Endothelial cell of umbilical vein (primary cell): ENCODE results near the gene FANCC. TPM values are rescaled to one million over a fixed set of nuclear protein-coding genes. Genes with fewer than 3 reads are reported as not detected.

Experiments
- BruUV-seq: library from RNA; stranded (reverse); fragments of 400-500 nt; replicated peaks from 2 replicates; lab custom pipeline; 2021; lab: Mats Ljungman, UMichigan
- CTCF ChIA-PET: fragments of 300-600, 350-600 bp; sonication (Branson Sonifier 250); formaldehyde crosslinking; loops from one replicate; lab custom pipeline; 2021; ENCODE audit warnings: antibody characterized with exemption, inconsistent platforms; lab: Charles Lee
- POLR2A ChIA-PET: fragments of 300-600, 350-600 bp; sonication (Branson Sonifier 250); formaldehyde crosslinking; loops from one replicate; lab custom pipeline; 2021; ENCODE audit warnings: antibody characterized with exemption, inconsistent platforms; lab: Charles Lee
- DNase-seq: peaks from one replicate; pipeline ENCODE4 v3.0.0-alpha.2; 2011; ENCODE audit warnings: low read depth, low spot score
- FAIRE-seq: peaks from 2 replicates; lab custom pipeline; 2011; peaks lifted over from hg19 to GRCh38; lab: Jason Lieb, UNC
- H2AFZ ChIP-seq: 2 replicates; pipeline ENCODE4 v1.6.0; 2012; ENCODE audit warnings: low read depth, low read length, control low read depth, inconsistent platforms
- H3K27ac ChIP-seq: 2 replicates; pipeline ENCODE4 v1.5.1; 2011; ENCODE audit warnings: low read depth, mild to moderate bottlenecking, control low read depth, low read length, moderate library complexity; ENCODE audit not compliant: insufficient read depth
- H3K27me3 ChIP-seq, 2 experiments: 2 replicates each; pipeline versions ENCODE4 v1.6.0 to v1.6.1; 2011; ENCODE audit warnings: low read length in 2 of 2, mixed read lengths in 1 of 2; ENCODE audit not compliant: control insufficient read depth in 2 of 2, insufficient read depth in 2 of 2
- H3K36me3 ChIP-seq, 2 experiments: 2 replicates in 1 of 2; 3 replicates in 1 of 2; pipeline ENCODE4 v1.5.1; 2011; ENCODE audit warnings: low read length in 2 of 2, mild to moderate bottlenecking in 1 of 2, moderate library complexity in 1 of 2; ENCODE audit not compliant: control insufficient read depth in 2 of 2, insufficient read depth in 2 of 2; ENCODE audit errors: extremely low read depth in 1 of 2
- H3K4me1 ChIP-seq: 3 replicates; pipeline ENCODE4 v1.5.1; 2011; ENCODE audit warnings: mild to moderate bottlenecking, low read length; ENCODE audit not compliant: control insufficient read depth, insufficient read depth; ENCODE audit errors: extremely low read depth
- H3K4me2 ChIP-seq: 2 replicates; pipeline ENCODE4 v1.6.1; 2011; ENCODE audit warnings: low read length, control low read depth, mixed read lengths; ENCODE audit not compliant: insufficient read depth
- H3K4me3 ChIP-seq, 3 experiments: fragments of 200-600 bp in 1 of 3; sonication (generic), shearing (Covaris generic) in 1 of 3; replicated peaks in 1 of 3; 2 replicates each; pipeline ENCODE4 v1.5.1; 2011 to 2016; ENCODE audit warnings: control low read depth in 3 of 3, low read length in 3 of 3, mild to moderate bottlenecking in 2 of 3, inconsistent platforms in 1 of 3, low read depth in 1 of 3, moderate library complexity in 1 of 3; ENCODE audit not compliant: insufficient read depth in 1 of 3
- H3K79me2 ChIP-seq: 2 replicates; pipeline ENCODE4 v1.6.0; 2012; ENCODE audit warnings: low read length, inconsistent platforms; ENCODE audit not compliant: control insufficient read depth, insufficient read depth
- H3K9ac ChIP-seq: replicated peaks from 2 replicates; pipeline ENCODE3; 2011; ENCODE audit warnings: low read length, control low read depth; ENCODE audit not compliant: insufficient read depth; ENCODE audit errors: extremely low read depth
- H3K9me1 ChIP-seq: replicated peaks from 3 replicates; pipeline ENCODE4 v1.6.0; 2011; ENCODE audit warnings: mild to moderate bottlenecking, low read length; ENCODE audit not compliant: control insufficient read depth, insufficient read depth; ENCODE audit errors: extremely low read depth
- H3K9me3 ChIP-seq: replicated peaks from 2 replicates; pipeline ENCODE4 v1.5.1; 2012; ENCODE audit warnings: low read length, inconsistent platforms; ENCODE audit not compliant: control insufficient read depth, insufficient read depth
- H4K20me1 ChIP-seq: replicated peaks from 2 replicates; pipeline ENCODE3; 2011; ENCODE audit warnings: mild to moderate bottlenecking, low read length; ENCODE audit not compliant: control insufficient read depth, insufficient read depth; ENCODE audit errors: extremely low read depth
- CTCF ChIP-seq, 2 donors: IDR thresholded peaks; 1 replicate in 1 of 2; 2 replicates in 1 of 2; pipeline ENCODE4 v1.5.1; 2011; ENCODE audit warnings: low read length in 2 of 2, mild to moderate bottlenecking in 2 of 2, moderate library complexity in 2 of 2, control low read depth in 1 of 2, inconsistent platforms in 1 of 2, low read depth in 1 of 2; ENCODE audit not compliant: insufficient read depth in 1 of 2; ENCODE audit errors: extremely low read depth in 1 of 2
- EZH2 ChIP-seq: IDR thresholded peaks from 2 replicates; pipeline ENCODE4 v1.6.1; 2012; ENCODE audit warnings: borderline replicate concordance, low read depth, mild to moderate bottlenecking, moderate library complexity, low read length, inconsistent platforms; ENCODE audit not compliant: severe bottlenecking
- FOS ChIP-seq: IDR thresholded peaks from 2 replicates; pipeline ENCODE4 v1.6.1; 2011; ENCODE audit warnings: mild to moderate bottlenecking, low read length, moderate library complexity, borderline replicate concordance; ENCODE audit not compliant: insufficient read depth
- GATA2 ChIP-seq: IDR thresholded peaks from 2 replicates; pipeline ENCODE4 v1.7.0; 2011; ENCODE audit warnings: low read depth, mild to moderate bottlenecking, moderate library complexity, mixed read lengths, low read length; ENCODE audit not compliant: insufficient read length, insufficient read depth
- JUN ChIP-seq: IDR thresholded peaks from 2 replicates; pipeline ENCODE4 v1.6.1; 2011; ENCODE audit warnings: borderline replicate concordance, low read depth; ENCODE audit not compliant: insufficient read length, insufficient read depth
- MAX ChIP-seq: IDR thresholded peaks from 2 replicates; pipeline ENCODE4 v1.6.1; 2011; ENCODE audit not compliant: insufficient read depth, insufficient read length
- MYC ChIP-seq: IDR thresholded peaks from one replicate; pipeline ENCODE4 v1.6.1; 2011; ENCODE audit warnings: mild to moderate bottlenecking, low read depth, low read length
- POLR2A ChIP-seq: IDR thresholded peaks from 2 replicates; pipeline ENCODE4 v1.6.1; 2012; ENCODE audit warnings: low read depth, mild to moderate bottlenecking, control low read depth, low read length
- POLR2AphosphoS5 ChIP-seq: IDR thresholded peaks from 2 replicates; pipeline ENCODE4 v1.6.1; 2012; ENCODE audit warnings: low read depth, mild to moderate bottlenecking, control low read depth, low read length, moderate library complexity; ENCODE audit not compliant: insufficient read depth
- dilution Hi-C: fragments of 300-500 bp; cut with MboI; formaldehyde crosslinking; loops from one replicate; pipeline ENCODE4 v1.15.0; 2019; ENCODE audit warnings: low sequenced_read_pairs; ENCODE audit not compliant: extremely low pct_ligation_motif_present
- intact Hi-C: fragments of 100-400 bp; cut with micrococcal nuclease; formaldehyde crosslinking; loops from one replicate; pipeline ENCODE4 v1.10.0; 2022
- polyA plus RNA-seq, 4 experiments: library from polyadenylated mRNA; depleted of rRNA in 3 of 4; stranded (reverse) in 3 of 4; unstranded in 1 of 4; fragments of >200 nt; gene quantifications; 2 replicates each; pipeline versions ENCODE4 v1.2.1 to v1.2.3, GENCODE V29; 2011 to 2012; ENCODE audit warnings: missing spikeins in 1 of 4
- total RNA-seq: library from RNA; stranded (reverse); gene quantifications from 2 replicates; pipeline ENCODE4 v1.2.3, GENCODE V29; 2021

The FANCC gene
- total and polyA plus RNA-seq, 2 donors (not counting 3 experiments of a cell fraction or from before 2014, with no cell fraction given), result 5.7 to 13.1 TPM

GRCh38 chr9:95175523-95175922 is 142.0 kb downstream of the FANCC start:
- FAIRE-seq (no peak), DNase-seq (no peak)
- H3K4me1 ChIP-seq, result peaks cover 13% of the 10 kb centered on the region
- H3K4me3 ChIP-seq, result no peak overlapping the region
- no peak overlapping the region for H3K27ac ChIP-seq
- dilution Hi-C loops (no loop called here), intact Hi-C loops (no loop called here)
- ChIA-PET POLR2A (no interaction called here), CTCF (interaction anchor here (0.6 to 5.6 kb wide), 2 partner anchors 8 to 784 kb away, joined by 3 to 52 read pairs; no protein-coding TSS in a partner anchor)
- no peaks in the 10 kb centered on the region for H3K9me1 ChIP-seq
- no peaks in the 10 kb centered on the region for H4K20me1 ChIP-seq
- BruUV-seq, result no TSS peak
- no peak overlapping the region for H3K9ac ChIP-seq
- H3K79me2 ChIP-seq, result no peaks in the 10 kb centered on the region
- H3K27me3 ChIP-seq, result no peaks in the 10 kb centered on the region
- H2AFZ ChIP-seq, result no peak overlapping the region
- TF ChIP-seq CTCF (IDR thresholded peaks at IDR 0.05; ENCODE audit: extremely low read depth in 1 of 2, insufficient read depth in 1 of 2, low read depth in 1 of 2, low read length in 2 of 2) (no peak), FOS (no peak), EZH2 (no peak), POLR2AphosphoS5 (no peak), JUN (no peak), POLR2A (no peak), GATA2 (no peak), MAX (no peak), MYC (no peak)
- H3K36me3 ChIP-seq, result no peaks in the 10 kb centered on the region
- no peaks in the 10 kb centered on the region for H3K9me3 ChIP-seq
- H3K4me2 ChIP-seq, result no peak overlapping the region
